ENCODE data around the gene SFXN4. TPM values are rescaled to one million over a fixed set of nuclear protein-coding genes. Genes with fewer than 3 reads are reported as not detected.
"Not testable (repeated sequence)": the region's sequence is repeated elsewhere in the genome, so short reads cannot be mapped to it uniquely, and the experiment has no call there.

Gene SFXN4
- total RNA-seq, 1 donor from 2014 or later = 26.8 TPM

- TF ChIP-seq CTCF (conservative IDR thresholded peaks at IDR 0.05) = no peak
- H3K4me1 Mint-ChIP-seq (ENCODE audit: unreplicated experiment) = peaks cover 23% of the 10 kb centered on the region
- peak overlapping the region; percentile 42 for H3K27ac Mint-ChIP-seq
- H3K9me3 Mint-ChIP-seq = no peaks in the 10 kb centered on the region
- H3K27me3 Mint-ChIP-seq = no peaks in the 10 kb centered on the region
- H3K4me3 Mint-ChIP-seq = peak overlapping the region; percentile 49
- DNase-seq (ENCODE audit: extremely low spot score, unreplicated experiment) = no peak
- peaks cover 9% of the 10 kb centered on the region for H3K36me3 Mint-ChIP-seq
These were observed 2.9 kb downstream of the SFXN4 start for GRCh38 chr10:119162452-119163092.

GRCh38 chr10:119161680-119162451, 3.6 kb downstream of the SFXN4 start:
- peak overlapping the region; percentile 49 for H3K4me3 Mint-ChIP-seq
- no peaks in the 10 kb centered on the region for H3K9me3 Mint-ChIP-seq

GRCh38 chr10:119159332-119159731, 6.2 kb downstream of the SFXN4 start:
- peaks cover 6% of the 10 kb centered on the region for H3K36me3 Mint-ChIP-seq
- peaks cover 11% of the 10 kb centered on the region for H3K4me1 Mint-ChIP-seq (ENCODE audit: unreplicated experiment)
- H3K27me3 Mint-ChIP-seq = no peaks in the 10 kb centered on the region
- H3K9me3 Mint-ChIP-seq = no peaks in the 10 kb centered on the region
- no peak for DNase-seq (ENCODE audit: extremely low spot score, unreplicated experiment)
- H3K27ac Mint-ChIP-seq = no peak overlapping the region
- no peak overlapping the region for H3K4me3 Mint-ChIP-seq
- TF ChIP-seq CTCF (conservative IDR thresholded peaks at IDR 0.05) = no peak

More at GRCh38 chr10:119161680-119162451, 3.6 kb downstream of the SFXN4 start:
- Mint-ChIP-seq H3K36me3 (peaks cover 9% of the 10 kb centered on the region), H3K4me1 (ENCODE audit: unreplicated experiment) (peaks cover 22% of the 10 kb centered on the region), H3K27ac (peak overlapping the region; percentile 42), H3K27me3 (no peaks in the 10 kb centered on the region)
- DNase-seq (ENCODE audit: extremely low spot score, unreplicated experiment) = no peak
- peak; percentile 23 for TF ChIP-seq CTCF (conservative IDR thresholded peaks at IDR 0.05)

- Mint-ChIP-seq H3K9me3 (no peaks in the 10 kb centered on the region), H3K4me1 (ENCODE audit: unreplicated experiment) (no peaks in the 10 kb centered on the region), H3K4me3 (no peak overlapping the region), H3K36me3 (peaks cover 9% of the 10 kb centered on the region), H3K27ac (no peak overlapping the region), H3K27me3 (no peaks in the 10 kb centered on the region)
- TF ChIP-seq CTCF (conservative IDR thresholded peaks at IDR 0.05) = no peak
- DNase-seq (ENCODE audit: extremely low spot score, unreplicated experiment) = no peak
These were observed 11.9 kb downstream of the SFXN4 start for GRCh38 chr10:119153661-119154060.

- no peak overlapping the region for H3K4me3 Mint-ChIP-seq
- no peak overlapping the region for H3K27ac Mint-ChIP-seq
- no peaks in the 10 kb centered on the region for H3K27me3 Mint-ChIP-seq
- H3K4me1 Mint-ChIP-seq (ENCODE audit: unreplicated experiment) = no peaks in the 10 kb centered on the region
- no peak for DNase-seq (ENCODE audit: extremely low spot score, unreplicated experiment)
- no peak for TF ChIP-seq CTCF (conservative IDR thresholded peaks at IDR 0.05)
- H3K9me3 Mint-ChIP-seq = no peaks in the 10 kb centered on the region
- H3K36me3 Mint-ChIP-seq = peaks cover 9% of the 10 kb centered on the region
These were observed 12.5 kb downstream of the SFXN4 start for GRCh38 chr10:119153041-119153440.

- not testable (repeated sequence) for H3K9me3 Mint-ChIP-seq; H3K27ac Mint-ChIP-seq; H3K27me3 Mint-ChIP-seq; H3K4me3 Mint-ChIP-seq; H3K36me3 Mint-ChIP-seq; DNase-seq (ENCODE audit: extremely low spot score, unreplicated experiment); H3K4me1 Mint-ChIP-seq (ENCODE audit: unreplicated experiment)
These were observed 13.9 kb downstream of the SFXN4 start for GRCh38 chr10:119151601-119152000.

All from type B pancreatic cell (in vitro differentiated cells).